Measurements from ENCODE around the gene CEP128. TPM values are rescaled to one million over a fixed set of nuclear protein-coding genes. Genes with fewer than 3 reads are reported as not detected.

CEP128 gene
- total RNA-seq, 1 experiment from 2014 or later, result 29.3 TPM

GRCh38 chr14:80493620-80494019 is 447.9 kb downstream of the CEP128 start:
- no peak for TF ChIP-seq EZH2 (IDR thresholded peaks at IDR 0.05; ENCODE audit: low read depth)
- TF ChIP-seq CTCF (conservative IDR thresholded peaks at IDR 0.05), result no peak
- CTCF ChIA-PET, result no interaction called here
- Histone ChIP-seq H2AFZ (no peak overlapping the region), H3K9me2 (ENCODE audit: insufficient read depth) (no peaks in the 10 kb centered on the region), H3F3A (ENCODE audit: insufficient read depth, low read depth) (no peaks in the 10 kb centered on the region), H3K27me3 (ENCODE audit: insufficient read depth, low read depth) (no peaks in the 10 kb centered on the region), H3K4me3 (no peak overlapping the region), H3K79me2 (ENCODE audit: low read depth) (no peaks in the 10 kb centered on the region), H4K20me1 (ENCODE audit: insufficient read depth) (no peaks in the 10 kb centered on the region), H3K4me1 (replicated peaks; ENCODE audit: insufficient read depth) (no peaks in the 10 kb centered on the region), H3K27ac (no peak overlapping the region), H3K9me3 (ENCODE audit: insufficient read depth, low read depth) (no peaks in the 10 kb centered on the region; the same call in 1 of the 2 replicates), H3K4me2 (no peak overlapping the region), H3K36me3 (ENCODE audit: low read depth) (no peaks in the 10 kb centered on the region)
- POLR2A ChIA-PET (ENCODE audit: unreplicated experiment), result no interaction called here
- no TSS peak for BruUV-seq (replicated peaks)
- no peak for DNase-seq
- intact Hi-C loops (cut with micrococcal nuclease; ENCODE audit: unreplicated experiment), result no loop called here

- no peak for TF ChIP-seq CTCF (conservative IDR thresholded peaks at IDR 0.05)
- TF ChIP-seq EZH2 (IDR thresholded peaks at IDR 0.05; ENCODE audit: low read depth), result no peak
- POLR2A ChIA-PET (ENCODE audit: unreplicated experiment), result no interaction called here
These were observed 449.9 kb downstream of the CEP128 start for GRCh38 chr14:80491650-80492049.

GRCh38 chr14:80491131-80491530 is 450.4 kb downstream of the CEP128 start:
- no peak overlapping the region for H2AFZ ChIP-seq
- CTCF ChIA-PET, result no interaction called here

More at GRCh38 chr14:80491650-80492049, 449.9 kb downstream of the CEP128 start:
- H4K20me1 ChIP-seq (ENCODE audit: insufficient read depth), result no peaks in the 10 kb centered on the region
- no peak overlapping the region for H3K4me3 ChIP-seq
- H3K79me2 ChIP-seq (ENCODE audit: low read depth), result no peaks in the 10 kb centered on the region
- H2AFZ ChIP-seq, result no peak overlapping the region
- no TSS peak for BruUV-seq (replicated peaks)
- no peaks in the 10 kb centered on the region for H3K27me3 ChIP-seq (ENCODE audit: insufficient read depth, low read depth)
- H3K4me1 ChIP-seq (replicated peaks; ENCODE audit: insufficient read depth), result no peaks in the 10 kb centered on the region
- intact Hi-C loops (cut with micrococcal nuclease; ENCODE audit: unreplicated experiment), result no loop called here
- H3F3A ChIP-seq (ENCODE audit: insufficient read depth, low read depth), result no peaks in the 10 kb centered on the region
- H3K4me2 ChIP-seq, result no peak overlapping the region
- no peaks in the 10 kb centered on the region for H3K36me3 ChIP-seq (ENCODE audit: low read depth)
- no peaks in the 10 kb centered on the region; the same call in 1 of the 2 replicates for H3K9me3 ChIP-seq (ENCODE audit: insufficient read depth, low read depth)
- no peak for DNase-seq
- no peak overlapping the region for H3K27ac ChIP-seq
- no peaks in the 10 kb centered on the region for H3K9me2 ChIP-seq (ENCODE audit: insufficient read depth)
- CTCF ChIA-PET, result no interaction called here

More at GRCh38 chr14:80491131-80491530, 450.4 kb downstream of the CEP128 start:
- Histone ChIP-seq H3K9me3 (ENCODE audit: insufficient read depth, low read depth) (no peaks in the 10 kb centered on the region; the same call in 1 of the 2 replicates), H3F3A (ENCODE audit: insufficient read depth, low read depth) (no peaks in the 10 kb centered on the region), H4K20me1 (ENCODE audit: insufficient read depth) (no peaks in the 10 kb centered on the region), H3K4me3 (no peak overlapping the region), H3K27me3 (ENCODE audit: insufficient read depth, low read depth) (no peaks in the 10 kb centered on the region), H3K4me2 (no peak overlapping the region), H3K36me3 (ENCODE audit: low read depth) (no peaks in the 10 kb centered on the region), H3K27ac (no peak overlapping the region), H3K79me2 (ENCODE audit: low read depth) (no peaks in the 10 kb centered on the region), H3K4me1 (replicated peaks; ENCODE audit: insufficient read depth) (no peaks in the 10 kb centered on the region), H3K9me2 (ENCODE audit: insufficient read depth) (no peaks in the 10 kb centered on the region)
- no peak for DNase-seq
- POLR2A ChIA-PET (ENCODE audit: unreplicated experiment), result no interaction called here
- intact Hi-C loops (cut with micrococcal nuclease; ENCODE audit: unreplicated experiment), result no loop called here
- no TSS peak for BruUV-seq (replicated peaks)
- no peak for TF ChIP-seq CTCF (conservative IDR thresholded peaks at IDR 0.05)

Data from PC-9 (cell line).